Measurements from ENCODE around the gene STARD13. TPM values are rescaled to one million over a fixed set of nuclear protein-coding genes. Genes with fewer than 3 reads are reported as not detected.
A peak's percentile ranks its signal among the peaks of the same experiment; 100 is the strongest.

The STARD13 gene
- total RNA-seq, 1 experiment from 2014 or later = 11.3 TPM

DNA sequence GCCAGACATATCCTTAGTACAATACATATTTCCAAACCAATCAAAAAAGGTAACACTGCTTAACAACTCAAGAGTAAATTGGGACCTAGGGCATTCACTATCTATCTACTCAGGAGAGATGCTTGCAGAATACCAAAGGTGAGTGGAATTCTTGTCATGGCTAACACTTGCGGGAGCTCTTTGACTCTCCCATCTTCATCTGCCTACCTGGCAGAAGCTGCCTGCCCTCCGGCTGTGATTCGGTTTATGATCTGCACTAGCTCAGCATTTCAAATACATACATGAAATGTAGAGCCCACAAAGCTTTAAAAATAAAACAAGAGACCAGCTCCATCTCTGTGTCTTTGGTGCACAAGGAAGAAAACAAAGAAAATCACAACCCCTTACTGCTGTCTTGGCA, 127.3 kb downstream of the STARD13 start:
- Mint-ChIP-seq H3K9me3 (ENCODE audit: low read depth, unreplicated experiment) (no peaks in the 10 kb centered on the region), H3K27ac (ENCODE audit: unreplicated experiment) (no peak overlapping the region), H3K4me1 (ENCODE audit: low read depth, unreplicated experiment) (peaks cover 7% of the 10 kb centered on the region), H3K27me3 (ENCODE audit: unreplicated experiment) (no peaks in the 10 kb centered on the region), H3K36me3 (ENCODE audit: insufficient read depth, unreplicated experiment) (no peaks in the 10 kb centered on the region), H3K4me3 (ENCODE audit: low read depth, unreplicated experiment) (no peak overlapping the region)
- TF ChIP-seq, protein P1, sequence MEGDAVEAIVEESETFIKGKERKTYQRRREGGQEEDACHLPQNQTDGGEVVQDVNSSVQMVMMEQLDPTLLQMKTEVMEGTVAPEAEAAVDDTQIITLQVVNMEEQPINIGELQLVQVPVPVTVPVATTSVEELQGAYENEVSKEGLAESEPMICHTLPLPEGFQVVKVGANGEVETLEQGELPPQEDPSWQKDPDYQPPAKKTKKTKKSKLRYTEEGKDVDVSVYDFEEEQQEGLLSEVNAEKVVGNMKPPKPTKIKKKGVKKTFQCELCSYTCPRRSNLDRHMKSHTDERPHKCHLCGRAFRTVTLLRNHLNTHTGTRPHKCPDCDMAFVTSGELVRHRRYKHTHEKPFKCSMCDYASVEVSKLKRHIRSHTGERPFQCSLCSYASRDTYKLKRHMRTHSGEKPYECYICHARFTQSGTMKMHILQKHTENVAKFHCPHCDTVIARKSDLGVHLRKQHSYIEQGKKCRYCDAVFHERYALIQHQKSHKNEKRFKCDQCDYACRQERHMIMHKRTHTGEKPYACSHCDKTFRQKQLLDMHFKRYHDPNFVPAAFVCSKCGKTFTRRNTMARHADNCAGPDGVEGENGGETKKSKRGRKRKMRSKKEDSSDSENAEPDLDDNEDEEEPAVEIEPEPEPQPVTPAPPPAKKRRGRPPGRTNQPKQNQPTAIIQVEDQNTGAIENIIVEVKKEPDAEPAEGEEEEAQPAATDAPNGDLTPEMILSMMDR (IDR thresholded peaks at IDR 0.05; ENCODE audit: unreplicated experiment) = no peak
- BruUV-seq (replicated peaks) = no TSS peak
- DNase-seq = no peak
- CTCF ChIA-PET = interaction anchor here (0.7 kb wide), 1 partner anchor 12 kb away, joined by 4 read pairs; no protein-coding TSS in a partner anchor
- intact Hi-C loops (cut with micrococcal nuclease; ENCODE audit: unreplicated experiment) = no loop called here

- BruUV-seq (replicated peaks) = no TSS peak
- CTCF ChIA-PET = interaction anchor here (0.7 kb wide), 1 partner anchor 29 kb away, joined by 3 read pairs; no protein-coding TSS in a partner anchor
- H3K27me3 Mint-ChIP-seq (ENCODE audit: unreplicated experiment) = no peaks in the 10 kb centered on the region
- TF ChIP-seq, protein P1 (IDR thresholded peaks at IDR 0.05; ENCODE audit: unreplicated experiment) = no peak
- intact Hi-C loops (cut with micrococcal nuclease; ENCODE audit: unreplicated experiment) = no loop called here
- peaks cover 30% of the 10 kb centered on the region for H3K4me1 Mint-ChIP-seq (ENCODE audit: low read depth, unreplicated experiment)
- H3K4me3 Mint-ChIP-seq (ENCODE audit: low read depth, unreplicated experiment) = no peak overlapping the region
- no peak for DNase-seq
- H3K9me3 Mint-ChIP-seq (ENCODE audit: low read depth, unreplicated experiment) = no peaks in the 10 kb centered on the region
- no peaks in the 10 kb centered on the region for H3K36me3 Mint-ChIP-seq (ENCODE audit: insufficient read depth, unreplicated experiment)
- H3K27ac Mint-ChIP-seq (ENCODE audit: unreplicated experiment) = no peak overlapping the region
Observed at GRCh38 chr13:33154911-33155310, 130.6 kb downstream of the STARD13 start.

DNA sequence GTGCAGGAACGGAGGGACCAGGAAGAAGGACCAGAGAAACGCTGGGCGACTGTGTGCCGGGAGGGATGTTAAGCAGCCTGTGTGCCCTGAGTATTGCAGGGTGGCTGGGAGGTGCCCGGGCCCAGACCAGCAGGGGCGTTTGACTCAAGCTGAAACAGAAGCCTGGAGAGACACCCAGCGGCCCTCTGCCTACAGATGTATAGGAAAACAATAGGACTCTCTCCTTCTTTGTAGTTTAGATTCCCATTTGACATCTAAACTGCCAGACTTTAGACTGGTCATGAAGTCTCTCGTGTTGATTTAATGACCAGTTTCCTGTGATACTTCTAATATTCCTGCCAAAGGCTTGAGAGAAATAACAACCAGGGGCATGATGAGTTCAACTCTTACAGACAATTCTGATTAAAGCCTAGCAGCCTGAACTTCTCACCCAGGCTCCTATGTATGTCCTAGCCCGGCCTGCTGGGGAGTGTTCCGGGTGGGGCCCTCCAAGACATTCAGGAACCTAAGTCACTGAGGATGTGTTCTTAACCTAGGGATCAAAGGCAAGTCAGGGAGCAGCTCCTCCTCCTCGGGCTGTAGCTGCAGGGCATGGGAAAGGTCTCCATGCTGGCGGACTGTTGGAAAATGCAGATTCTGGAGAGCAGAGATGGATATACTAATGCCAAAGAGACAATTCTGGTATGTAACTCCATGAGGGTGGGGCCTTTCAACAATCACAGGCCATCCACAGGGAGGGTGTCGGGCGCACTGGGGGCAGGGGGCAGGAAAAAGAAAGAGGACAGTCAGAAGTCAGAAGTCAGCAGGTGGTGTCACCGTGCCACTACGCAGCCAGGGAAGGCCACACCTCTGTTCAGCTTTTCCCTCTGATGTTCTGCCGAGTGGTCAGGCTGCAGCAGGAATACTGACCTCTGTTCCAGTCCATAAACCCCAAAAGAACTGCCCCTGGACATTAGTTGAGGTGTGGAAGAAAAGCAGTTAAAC, 131.8 kb downstream of the STARD13 start:
- CTCF ChIA-PET = no interaction called here
- Mint-ChIP-seq H3K27me3 (ENCODE audit: unreplicated experiment) (no peaks in the 10 kb centered on the region), H3K9me3 (ENCODE audit: low read depth, unreplicated experiment) (no peaks in the 10 kb centered on the region), H3K4me3 (ENCODE audit: low read depth, unreplicated experiment) (no peak overlapping the region), H3K36me3 (ENCODE audit: insufficient read depth, unreplicated experiment) (no peaks in the 10 kb centered on the region), H3K27ac (ENCODE audit: unreplicated experiment) (no peak overlapping the region), H3K4me1 (ENCODE audit: low read depth, unreplicated experiment) (peaks cover 30% of the 10 kb centered on the region)
- no peak for DNase-seq
- TF ChIP-seq, protein P1 (IDR thresholded peaks at IDR 0.05; ENCODE audit: unreplicated experiment) = no peak
- BruUV-seq (replicated peaks) = no TSS peak
- intact Hi-C loops (cut with micrococcal nuclease; ENCODE audit: unreplicated experiment) = no loop called here

DNA sequence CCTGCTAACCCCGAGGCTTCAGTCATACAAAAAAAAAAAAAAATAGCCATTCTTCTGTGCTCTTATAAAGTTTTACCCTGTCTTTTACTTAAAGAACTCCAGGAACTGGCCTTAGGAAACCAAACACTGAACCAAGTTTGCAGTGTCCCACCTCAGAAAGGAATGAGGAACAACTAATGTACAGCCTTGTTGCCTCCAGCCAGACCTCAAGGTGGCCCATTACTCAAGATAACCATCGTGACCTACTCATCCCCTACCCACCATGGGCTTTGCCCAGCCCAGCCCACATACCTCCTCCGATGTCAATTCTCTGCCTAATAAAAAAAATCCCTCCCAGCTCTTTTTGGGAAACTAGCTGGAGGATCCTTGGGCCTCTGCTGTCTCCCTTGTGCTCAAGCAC, 133.2 kb downstream of the STARD13 start:
- peak; percentile 1 for DNase-seq
- Mint-ChIP-seq H3K4me3 (ENCODE audit: low read depth, unreplicated experiment) (no peak overlapping the region), H3K9me3 (ENCODE audit: low read depth, unreplicated experiment) (no peaks in the 10 kb centered on the region), H3K36me3 (ENCODE audit: insufficient read depth, unreplicated experiment) (no peaks in the 10 kb centered on the region), H3K27ac (ENCODE audit: unreplicated experiment) (no peak overlapping the region), H3K4me1 (ENCODE audit: low read depth, unreplicated experiment) (peaks cover 30% of the 10 kb centered on the region), H3K27me3 (ENCODE audit: unreplicated experiment) (no peaks in the 10 kb centered on the region)
- TF ChIP-seq, protein P1 (IDR thresholded peaks at IDR 0.05; ENCODE audit: unreplicated experiment) = no peak
- BruUV-seq (replicated peaks) = no TSS peak
- CTCF ChIA-PET = interaction anchor here (0.7 kb wide), 1 partner anchor 135 kb away, joined by 4 read pairs; no protein-coding TSS in a partner anchor
- intact Hi-C loops (cut with micrococcal nuclease; ENCODE audit: unreplicated experiment) = no loop called here

Data from Calu3 (cell line).